Activated CD4-positive, alpha-beta memory T cell treated with anti-CD3 and anti-CD28 coated beads, Interleukin-2, amount 10 ng/mL, durations not matched to agents 7 days and 5 days (primary cell): ENCODE results near the gene PLA2G6. TPM values are rescaled to one million over a fixed set of nuclear protein-coding genes. Genes with fewer than 3 reads are reported as not detected.
"Not testable (repeated sequence)": the region's sequence is repeated elsewhere in the genome, so short reads cannot be mapped to it uniquely, and the experiment has no call there.

Experiments used
- CTCF ChIA-PET: fragments of 350-600 bp; sonication (Branson Sonifier 250); formaldehyde crosslinking; loops from one replicate; lab custom pipeline; 2021; ENCODE audit warnings: antibody characterized with exemption, inconsistent platforms; lab: Charles Lee
- POLR2A ChIA-PET: fragments of 350-600 bp; sonication (Branson Sonifier 250); formaldehyde crosslinking; loops from one replicate; lab custom pipeline; 2021; ENCODE audit warnings: antibody characterized with exemption; lab: Charles Lee
- DNase-seq: peaks from one replicate; pipeline ENCODE4 v3.0.0-alpha.2; 2020
- H3K27ac Mint-ChIP-seq: one replicate; pipeline ENCODE4 v1.8.0; 2021; ENCODE audit warnings: mild to moderate bottlenecking, mixed read lengths
- H3K27me3 Mint-ChIP-seq: one replicate; pipeline ENCODE4 v1.8.0; 2021; ENCODE audit warnings: mixed read lengths
- H3K36me3 Mint-ChIP-seq: one replicate; pipeline ENCODE4 v1.8.0; 2021; ENCODE audit warnings: low read depth, mixed read lengths
- H3K4me1 Mint-ChIP-seq: one replicate; pipeline ENCODE4 v1.8.0; 2021; ENCODE audit warnings: mixed read lengths
- H3K4me3 Mint-ChIP-seq: one replicate; pipeline ENCODE4 v1.8.0; 2021; ENCODE audit warnings: mild to moderate bottlenecking, mixed read lengths
- H3K9me3 Mint-ChIP-seq: one replicate; pipeline ENCODE4 v1.8.0; 2021; ENCODE audit warnings: mixed read lengths
- total RNA-seq, 2 experiments: library from RNA; stranded (reverse); gene quantifications; one replicate each; pipeline ENCODE4 v1.2.3, GENCODE V29; 2021

Gene PLA2G6
- total RNA-seq, 2 experiments from 2014 or later, result 80.7 to 85.7 TPM

GRCh38 chr22:38169116-38169515 lies 12.5 kb downstream of the PLA2G6 start:
- ChIA-PET CTCF (no interaction called here), POLR2A (no interaction called here)
- no peak overlapping the region for H3K4me3 Mint-ChIP-seq
- H3K9me3 Mint-ChIP-seq, result no peaks in the 10 kb centered on the region
- H3K4me1 Mint-ChIP-seq, result peaks cover 26% of the 10 kb centered on the region
- no peak for DNase-seq
- H3K27ac Mint-ChIP-seq, result no peak overlapping the region
- H3K27me3 Mint-ChIP-seq, result no peaks in the 10 kb centered on the region
- H3K36me3 Mint-ChIP-seq, result peaks cover 23% of the 10 kb centered on the region

- ChIA-PET POLR2A (no interaction called here), CTCF (interaction anchor here (0.6 kb wide), 1 partner anchor 440 kb away, joined by 5 read pairs; no protein-coding TSS in a partner anchor)
- Mint-ChIP-seq H3K27ac (no peak overlapping the region), H3K4me1 (peaks cover 19% of the 10 kb centered on the region), H3K4me3 (no peak overlapping the region), H3K27me3 (no peaks in the 10 kb centered on the region), H3K9me3 (no peaks in the 10 kb centered on the region), H3K36me3 (peaks cover 23% of the 10 kb centered on the region)
- DNase-seq, result no peak
These were observed 13.6 kb downstream of the PLA2G6 start for GRCh38 chr22:38167988-38168407.

GRCh38 chr22:38165922-38166593 lies 15.6 kb downstream of the PLA2G6 start:
- ChIA-PET POLR2A (no interaction called here), CTCF (no interaction called here)
- Mint-ChIP-seq H3K27ac (no peak overlapping the region), H3K36me3 (peaks cover 24% of the 10 kb centered on the region), H3K4me1 (peaks cover 18% of the 10 kb centered on the region), H3K9me3 (no peaks in the 10 kb centered on the region), H3K27me3 (no peaks in the 10 kb centered on the region), H3K4me3 (no peak overlapping the region)
- no peak for DNase-seq

- no peak overlapping the region for H3K27ac Mint-ChIP-seq
- H3K4me1 Mint-ChIP-seq, result peaks cover 18% of the 10 kb centered on the region
- H3K27me3 Mint-ChIP-seq, result no peaks in the 10 kb centered on the region
- ChIA-PET POLR2A (interaction anchor here (1.2 kb wide), 1 partner anchor 14 kb away, joined by 3 read pairs; no protein-coding TSS in a partner anchor), CTCF (no interaction called here)
- H3K9me3 Mint-ChIP-seq, result no peaks in the 10 kb centered on the region
- H3K4me3 Mint-ChIP-seq, result no peak overlapping the region
- peaks cover 24% of the 10 kb centered on the region for H3K36me3 Mint-ChIP-seq
- DNase-seq, result no peak
These were observed 17.1 kb downstream of the PLA2G6 start for GRCh38 chr22:38164551-38164918.

- no peak overlapping the region for H3K4me3 Mint-ChIP-seq
- ChIA-PET CTCF (no interaction called here), POLR2A (interaction anchor here (1.2 kb wide), 1 partner anchor 14 kb away, joined by 3 read pairs; no protein-coding TSS in a partner anchor)
- DNase-seq, result no peak
- no peaks in the 10 kb centered on the region for H3K27me3 Mint-ChIP-seq
- peaks cover 24% of the 10 kb centered on the region for H3K36me3 Mint-ChIP-seq
- H3K27ac Mint-ChIP-seq, result no peak overlapping the region
- peaks cover 18% of the 10 kb centered on the region for H3K4me1 Mint-ChIP-seq
- H3K9me3 Mint-ChIP-seq, result no peaks in the 10 kb centered on the region
These were observed 17.6 kb downstream of the PLA2G6 start for GRCh38 chr22:38163844-38164550.

- peaks cover 18% of the 10 kb centered on the region for H3K4me1 Mint-ChIP-seq
- DNase-seq, result no peak
- no peaks in the 10 kb centered on the region for H3K27me3 Mint-ChIP-seq
- no peak overlapping the region for H3K27ac Mint-ChIP-seq
- ChIA-PET CTCF (no interaction called here), POLR2A (interaction anchor here (1.2 kb wide), 1 partner anchor 15 kb away, joined by 3 read pairs; no protein-coding TSS in a partner anchor)
- no peaks in the 10 kb centered on the region for H3K9me3 Mint-ChIP-seq
- H3K4me3 Mint-ChIP-seq, result no peak overlapping the region
- peaks cover 22% of the 10 kb centered on the region for H3K36me3 Mint-ChIP-seq
These were observed 18.5 kb downstream of the PLA2G6 start for GRCh38 chr22:38162881-38163843.

- no peak overlapping the region for H3K4me3 Mint-ChIP-seq
- no peaks in the 10 kb centered on the region for H3K4me1 Mint-ChIP-seq
- peaks cover 3% of the 10 kb centered on the region for H3K36me3 Mint-ChIP-seq
- CTCF ChIA-PET, result no interaction called here
- no peak for DNase-seq
- no peak overlapping the region for H3K27ac Mint-ChIP-seq
- no peaks in the 10 kb centered on the region for H3K9me3 Mint-ChIP-seq
- H3K27me3 Mint-ChIP-seq, result no peaks in the 10 kb centered on the region
- POLR2A ChIA-PET, result interaction anchor here (0.7 kb wide), 1 partner anchor 12 kb away, joined by 3 read pairs; no protein-coding TSS in a partner anchor
These were observed 25.9 kb downstream of the PLA2G6 start for GRCh38 chr22:38155703-38156102.

- POLR2A ChIA-PET, H3K4me3 Mint-ChIP-seq, H3K9me3 Mint-ChIP-seq, H3K4me1 Mint-ChIP-seq, CTCF ChIA-PET, H3K27ac Mint-ChIP-seq, H3K36me3 Mint-ChIP-seq, H3K27me3 Mint-ChIP-seq, DNase-seq: not testable (repeated sequence)
These were observed 27.1 kb downstream of the PLA2G6 start for GRCh38 chr22:38154563-38154915.

- DNase-seq, result no peak
- Mint-ChIP-seq H3K4me1 (no peaks in the 10 kb centered on the region), H3K36me3 (peaks cover 6% of the 10 kb centered on the region), H3K27ac (no peak overlapping the region), H3K9me3 (no peaks in the 10 kb centered on the region), H3K27me3 (no peaks in the 10 kb centered on the region), H3K4me3 (no peak overlapping the region)
- POLR2A ChIA-PET, result no interaction called here
- CTCF ChIA-PET, result no interaction called here
These were observed 27.6 kb downstream of the PLA2G6 start for GRCh38 chr22:38153821-38154562.

- ChIA-PET CTCF (no interaction called here), POLR2A (no interaction called here)
- Mint-ChIP-seq H3K9me3 (no peaks in the 10 kb centered on the region), H3K27ac (no peak overlapping the region), H3K4me3 (no peak overlapping the region), H3K4me1 (peaks cover 14% of the 10 kb centered on the region), H3K27me3 (no peaks in the 10 kb centered on the region), H3K36me3 (peaks cover 6% of the 10 kb centered on the region)
- DNase-seq, result no peak
These were observed 30.5 kb downstream of the PLA2G6 start for GRCh38 chr22:38151126-38151500.

- H3K36me3 Mint-ChIP-seq, result peaks cover 12% of the 10 kb centered on the region
- ChIA-PET CTCF (no interaction called here), POLR2A (no interaction called here)
- no peak overlapping the region for H3K4me3 Mint-ChIP-seq
- no peaks in the 10 kb centered on the region for H3K27me3 Mint-ChIP-seq
- H3K9me3 Mint-ChIP-seq, result no peaks in the 10 kb centered on the region
- H3K4me1 Mint-ChIP-seq, result peaks cover 23% of the 10 kb centered on the region
- no peak for DNase-seq
- H3K27ac Mint-ChIP-seq, result no peak overlapping the region
These were observed 33.4 kb downstream of the PLA2G6 start for GRCh38 chr22:38148245-38148644.

- H3K27me3 Mint-ChIP-seq, H3K27ac Mint-ChIP-seq, POLR2A ChIA-PET, DNase-seq, H3K4me3 Mint-ChIP-seq, H3K9me3 Mint-ChIP-seq: not testable (repeated sequence)
- Mint-ChIP-seq H3K36me3 (peaks cover 14% of the 10 kb centered on the region), H3K4me1 (peaks cover 35% of the 10 kb centered on the region)
- CTCF ChIA-PET, result interaction anchor here (1.7 kb wide), 1 partner anchor 94 kb away, joined by 4 read pairs; no protein-coding TSS in a partner anchor
These were observed 35.5 kb downstream of the PLA2G6 start for GRCh38 chr22:38146166-38146565.
